ENCODE results near the gene PCDHGA9.

DNA sequence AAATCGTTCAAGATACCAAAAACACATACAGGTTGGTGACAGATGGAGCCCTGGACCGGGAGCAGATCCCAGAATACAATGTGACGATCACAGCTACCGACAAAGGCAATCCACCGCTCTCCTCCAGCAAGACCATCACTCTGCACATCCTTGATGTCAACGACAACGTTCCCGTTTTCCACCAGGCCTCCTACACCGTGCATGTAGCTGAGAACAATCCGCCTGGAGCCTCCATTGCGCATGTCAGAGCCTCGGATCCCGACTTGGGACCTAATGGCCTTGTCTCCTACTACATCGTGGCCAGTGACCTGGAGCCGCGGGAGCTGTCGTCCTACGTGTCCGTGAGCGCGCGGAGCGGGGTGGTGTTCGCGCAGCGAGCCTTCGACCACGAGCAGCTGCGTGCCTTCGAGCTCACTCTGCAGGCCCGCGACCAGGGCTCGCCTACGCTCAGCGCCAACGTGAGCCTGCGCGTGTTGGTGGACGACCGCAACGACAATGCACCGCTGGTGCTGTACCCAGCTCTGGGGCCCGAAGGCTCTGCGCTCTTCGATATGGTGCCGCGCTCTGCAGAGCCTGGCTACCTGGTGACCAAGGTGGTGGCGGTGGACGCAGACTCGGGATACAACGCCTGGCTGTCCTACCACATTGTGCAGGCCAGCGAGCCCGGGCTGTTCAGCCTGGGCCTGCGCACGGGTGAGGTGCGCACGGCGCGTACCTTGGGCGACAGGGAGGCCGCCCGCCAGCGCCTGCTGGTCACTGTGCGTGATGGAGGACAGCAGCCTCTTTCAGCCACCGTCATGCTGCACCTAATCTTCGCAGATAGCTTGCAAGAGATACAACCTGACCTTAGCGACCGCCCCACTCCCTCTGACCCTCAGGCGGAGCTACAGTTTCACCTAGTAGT is 30.8 kb upstream of the PCDHGA9 start:
- TF ChIP-seq, protein P1, sequence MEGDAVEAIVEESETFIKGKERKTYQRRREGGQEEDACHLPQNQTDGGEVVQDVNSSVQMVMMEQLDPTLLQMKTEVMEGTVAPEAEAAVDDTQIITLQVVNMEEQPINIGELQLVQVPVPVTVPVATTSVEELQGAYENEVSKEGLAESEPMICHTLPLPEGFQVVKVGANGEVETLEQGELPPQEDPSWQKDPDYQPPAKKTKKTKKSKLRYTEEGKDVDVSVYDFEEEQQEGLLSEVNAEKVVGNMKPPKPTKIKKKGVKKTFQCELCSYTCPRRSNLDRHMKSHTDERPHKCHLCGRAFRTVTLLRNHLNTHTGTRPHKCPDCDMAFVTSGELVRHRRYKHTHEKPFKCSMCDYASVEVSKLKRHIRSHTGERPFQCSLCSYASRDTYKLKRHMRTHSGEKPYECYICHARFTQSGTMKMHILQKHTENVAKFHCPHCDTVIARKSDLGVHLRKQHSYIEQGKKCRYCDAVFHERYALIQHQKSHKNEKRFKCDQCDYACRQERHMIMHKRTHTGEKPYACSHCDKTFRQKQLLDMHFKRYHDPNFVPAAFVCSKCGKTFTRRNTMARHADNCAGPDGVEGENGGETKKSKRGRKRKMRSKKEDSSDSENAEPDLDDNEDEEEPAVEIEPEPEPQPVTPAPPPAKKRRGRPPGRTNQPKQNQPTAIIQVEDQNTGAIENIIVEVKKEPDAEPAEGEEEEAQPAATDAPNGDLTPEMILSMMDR (IDR thresholded peaks at IDR 0.05 in 4 of 5, conservative IDR thresholded peaks at IDR 0.05 in 1 of 5): no peak
- no peak for TF ChIP-seq POLR2A (IDR thresholded peaks at IDR 0.05)

All from gastrocnemius medialis (tissue), 4 donors.